Measurements from ENCODE around the gene NT5C1A.

NT5C1A gene

DNA sequence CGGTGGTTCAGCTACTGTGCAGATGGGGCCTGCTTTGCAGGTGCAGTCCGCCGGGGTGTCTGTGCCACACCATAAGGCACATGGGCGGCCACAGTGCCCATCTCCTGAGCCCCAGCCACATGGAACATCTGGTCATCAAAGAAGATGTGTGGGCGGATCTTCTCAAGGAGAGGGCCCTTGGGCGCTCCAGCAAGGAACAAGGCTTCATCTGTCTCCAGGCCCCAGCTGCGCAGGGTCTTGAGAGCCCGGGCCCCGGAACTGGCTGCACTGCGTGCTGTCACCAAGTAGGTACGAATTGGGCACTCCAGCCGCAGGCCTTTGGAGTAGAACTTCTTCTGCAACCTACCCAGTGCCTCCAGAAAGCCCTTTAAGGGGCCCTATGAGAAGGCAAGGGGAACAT, 12.8 kb downstream of the NT5C1A start:
- Histone ChIP-seq H3K4me1 (ENCODE audit: insufficient read depth, low read length, poor library complexity, severe bottlenecking) (peaks cover 6% of the 10 kb centered on the region), H3K27me3 (ENCODE audit: insufficient read depth, low read length, poor library complexity, severe bottlenecking) (no peaks in the 10 kb centered on the region), H3K36me3 (ENCODE audit: insufficient read depth, low read length) (no peaks in the 10 kb centered on the region), H3K9me2 (replicated peaks; ENCODE audit: low read depth, low read length) (no peaks in the 10 kb centered on the region), H3K9me3 (ENCODE audit: insufficient read depth, low read depth, low read length) (no peaks in the 10 kb centered on the region), H3F3A (ENCODE audit: low read depth) (no peaks in the 10 kb centered on the region), H4K20me1 (ENCODE audit: insufficient read depth, low read length, poor library complexity, severe bottlenecking) (no peaks in the 10 kb centered on the region), H2AFZ (ENCODE audit: low read length) (no peak overlapping the region), H3K4me2 (ENCODE audit: low read depth, low read length, poor library complexity, severe bottlenecking) (no peak overlapping the region), H3K9ac (ENCODE audit: low read depth, low read length, poor library complexity, severe bottlenecking) (no peak overlapping the region), H3K4me3 (ENCODE audit: low read length, poor library complexity, severe bottlenecking) (no peak overlapping the region), H3K79me2 (ENCODE audit: insufficient read depth, low read length) (no peaks in the 10 kb centered on the region)
- no peak for TF ChIP-seq EZH2phosphoT487 (IDR thresholded peaks at IDR 0.05; ENCODE audit: borderline replicate concordance)
- TF ChIP-seq, protein P1, sequence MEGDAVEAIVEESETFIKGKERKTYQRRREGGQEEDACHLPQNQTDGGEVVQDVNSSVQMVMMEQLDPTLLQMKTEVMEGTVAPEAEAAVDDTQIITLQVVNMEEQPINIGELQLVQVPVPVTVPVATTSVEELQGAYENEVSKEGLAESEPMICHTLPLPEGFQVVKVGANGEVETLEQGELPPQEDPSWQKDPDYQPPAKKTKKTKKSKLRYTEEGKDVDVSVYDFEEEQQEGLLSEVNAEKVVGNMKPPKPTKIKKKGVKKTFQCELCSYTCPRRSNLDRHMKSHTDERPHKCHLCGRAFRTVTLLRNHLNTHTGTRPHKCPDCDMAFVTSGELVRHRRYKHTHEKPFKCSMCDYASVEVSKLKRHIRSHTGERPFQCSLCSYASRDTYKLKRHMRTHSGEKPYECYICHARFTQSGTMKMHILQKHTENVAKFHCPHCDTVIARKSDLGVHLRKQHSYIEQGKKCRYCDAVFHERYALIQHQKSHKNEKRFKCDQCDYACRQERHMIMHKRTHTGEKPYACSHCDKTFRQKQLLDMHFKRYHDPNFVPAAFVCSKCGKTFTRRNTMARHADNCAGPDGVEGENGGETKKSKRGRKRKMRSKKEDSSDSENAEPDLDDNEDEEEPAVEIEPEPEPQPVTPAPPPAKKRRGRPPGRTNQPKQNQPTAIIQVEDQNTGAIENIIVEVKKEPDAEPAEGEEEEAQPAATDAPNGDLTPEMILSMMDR (conservative IDR thresholded peaks at IDR 0.05; ENCODE audit: low read length), result no peak

DNA sequence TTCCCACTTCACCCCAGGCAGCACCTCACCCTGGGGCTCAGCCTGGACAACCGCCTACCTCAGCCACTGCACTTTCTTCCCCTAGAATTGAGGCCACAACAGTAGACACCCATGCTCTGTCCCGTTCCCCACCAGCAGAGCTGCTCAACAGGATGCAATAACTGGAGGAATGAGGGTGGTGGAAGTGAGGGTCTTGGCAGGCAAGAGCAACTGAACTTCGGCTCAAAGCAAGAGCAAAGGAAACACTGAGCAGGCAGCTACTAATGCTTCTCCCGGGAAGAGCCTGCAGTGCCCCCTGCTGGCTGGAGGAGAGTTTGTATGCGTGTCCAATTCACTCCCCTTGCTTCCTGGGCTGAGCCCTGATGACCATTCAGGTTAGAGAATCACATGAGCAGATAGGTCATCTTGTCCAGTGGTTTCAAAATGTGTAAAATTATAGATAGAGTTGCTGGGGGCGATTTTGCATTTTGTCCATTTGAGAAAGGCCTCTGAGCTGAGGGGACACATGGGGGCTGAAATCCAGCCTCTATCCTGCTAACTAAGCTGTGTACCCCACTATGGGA, 13.9 kb downstream of the NT5C1A start:
- Histone ChIP-seq H3K9me2 (replicated peaks; ENCODE audit: low read depth, low read length) (no peaks in the 10 kb centered on the region), H4K20me1 (ENCODE audit: insufficient read depth, low read length, poor library complexity, severe bottlenecking) (no peaks in the 10 kb centered on the region), H3K79me2 (ENCODE audit: insufficient read depth, low read length) (no peaks in the 10 kb centered on the region), H3K36me3 (ENCODE audit: insufficient read depth, low read length) (no peaks in the 10 kb centered on the region), H3K4me3 (ENCODE audit: low read length, poor library complexity, severe bottlenecking) (peak overlapping the region; percentile 68), H3K4me2 (ENCODE audit: low read depth, low read length, poor library complexity, severe bottlenecking) (peak overlapping the region; percentile 66), H3K4me1 (ENCODE audit: insufficient read depth, low read length, poor library complexity, severe bottlenecking) (peaks cover 6% of the 10 kb centered on the region), H3F3A (ENCODE audit: low read depth) (no peaks in the 10 kb centered on the region), H3K9ac (ENCODE audit: low read depth, low read length, poor library complexity, severe bottlenecking) (peak overlapping the region; percentile 55), H3K9me3 (ENCODE audit: insufficient read depth, low read depth, low read length) (no peaks in the 10 kb centered on the region), H2AFZ (ENCODE audit: low read length) (peak overlapping the region; percentile 94), H3K27me3 (ENCODE audit: insufficient read depth, low read length, poor library complexity, severe bottlenecking) (no peaks in the 10 kb centered on the region)
- TF ChIP-seq, protein P1 (conservative IDR thresholded peaks at IDR 0.05; ENCODE audit: low read length), result peak; percentile 96
- TF ChIP-seq EZH2phosphoT487 (IDR thresholded peaks at IDR 0.05; ENCODE audit: borderline replicate concordance), result no peak

DNA sequence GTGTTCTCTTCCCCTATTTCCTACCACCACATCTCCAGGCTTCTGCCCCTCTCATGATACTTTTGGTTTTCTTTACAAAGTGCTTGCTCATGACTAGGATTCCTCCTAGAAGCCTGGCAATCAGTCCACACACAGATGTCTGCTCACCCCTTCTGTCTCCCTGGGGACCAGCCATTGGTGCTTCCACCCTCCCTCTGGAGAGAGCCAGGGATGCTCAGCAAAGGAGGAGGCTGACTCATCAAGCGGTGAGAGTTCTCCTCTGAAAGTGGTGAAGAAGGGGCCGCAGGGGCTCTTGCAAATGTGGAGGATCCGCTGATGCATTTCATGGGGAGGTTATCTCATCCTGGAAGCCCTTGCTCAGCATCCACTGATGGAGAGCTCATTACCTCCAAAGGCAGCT, 14.5 kb downstream of the NT5C1A start:
- Histone ChIP-seq H3K4me3 (ENCODE audit: low read length, poor library complexity, severe bottlenecking) (peak overlapping the region; percentile 68), H3K9me2 (replicated peaks; ENCODE audit: low read depth, low read length) (no peaks in the 10 kb centered on the region), H3K4me2 (ENCODE audit: low read depth, low read length, poor library complexity, severe bottlenecking) (peak overlapping the region; percentile 66), H3F3A (ENCODE audit: low read depth) (no peaks in the 10 kb centered on the region), H4K20me1 (ENCODE audit: insufficient read depth, low read length, poor library complexity, severe bottlenecking) (no peaks in the 10 kb centered on the region), H3K36me3 (ENCODE audit: insufficient read depth, low read length) (no peaks in the 10 kb centered on the region), H2AFZ (ENCODE audit: low read length) (peak overlapping the region; percentile 94), H3K4me1 (ENCODE audit: insufficient read depth, low read length, poor library complexity, severe bottlenecking) (peaks cover 6% of the 10 kb centered on the region), H3K79me2 (ENCODE audit: insufficient read depth, low read length) (no peaks in the 10 kb centered on the region), H3K27me3 (ENCODE audit: insufficient read depth, low read length, poor library complexity, severe bottlenecking) (no peaks in the 10 kb centered on the region), H3K9ac (ENCODE audit: low read depth, low read length, poor library complexity, severe bottlenecking) (peak overlapping the region; percentile 55), H3K9me3 (ENCODE audit: insufficient read depth, low read depth, low read length) (no peaks in the 10 kb centered on the region)
- TF ChIP-seq, protein P1 (conservative IDR thresholded peaks at IDR 0.05; ENCODE audit: low read length), result no peak
- TF ChIP-seq EZH2phosphoT487 (IDR thresholded peaks at IDR 0.05; ENCODE audit: borderline replicate concordance), result no peak
